ENCODE measurements around the gene PAPSS2. TPM values are rescaled to one million over a fixed set of nuclear protein-coding genes. Genes with fewer than 3 reads are reported as not detected.
"Not testable (repeated sequence)": the region's sequence is repeated elsewhere in the genome, so short reads cannot be mapped to it uniquely, and the experiment has no call there.

PAPSS2 gene
- polyA plus RNA-seq, 1 donor: 46.0 TPM

GRCh38 chr10:87723500-87723899 is 63.8 kb downstream of the PAPSS2 start:
- Histone ChIP-seq H3K9me3 (ENCODE audit: control insufficient read depth, low read depth, low read length) (no peaks in the 10 kb centered on the region), H3K4me1 (ENCODE audit: control insufficient read depth, insufficient read depth, low read length) (peaks cover 4% of the 10 kb centered on the region), H3K36me3 (ENCODE audit: control insufficient read depth, insufficient read depth, low read length) (peaks cover 19% of the 10 kb centered on the region), H3K27ac (ENCODE audit: low read length) (peak overlapping the region; percentile 42), H3K4me3 (ENCODE audit: low read length) (no peak overlapping the region), H3K27me3 (ENCODE audit: control insufficient read depth, insufficient read depth, low read length) (no peaks in the 10 kb centered on the region)
- DNase-seq: peak; percentile 16 to 62
- WGBS (ENCODE audit: insufficient coverage, low lambda C conversion rate): no CpG with 5 or more reads among the region's 6 CpGs

- H3K27me3 ChIP-seq (ENCODE audit: control insufficient read depth, insufficient read depth, low read length): no peaks in the 10 kb centered on the region
- no peaks in the 10 kb centered on the region for H3K9me3 ChIP-seq (ENCODE audit: control insufficient read depth, low read depth, low read length)
- peaks cover 4% of the 10 kb centered on the region for H3K4me1 ChIP-seq (ENCODE audit: control insufficient read depth, insufficient read depth, low read length)
- WGBS (ENCODE audit: insufficient coverage, low lambda C conversion rate): no CpG with 5 or more reads among the region's 5 CpGs
- DNase-seq: no peak
- no peak overlapping the region for H3K4me3 ChIP-seq (ENCODE audit: low read length)
- H3K36me3 ChIP-seq (ENCODE audit: control insufficient read depth, insufficient read depth, low read length): peaks cover 9% of the 10 kb centered on the region
- no peak overlapping the region for H3K27ac ChIP-seq (ENCODE audit: low read length)
Measured at GRCh38 chr10:87724789-87725188, 65.1 kb downstream of the PAPSS2 start.

- no peak overlapping the region for H3K27ac ChIP-seq (ENCODE audit: low read length)
- H3K4me3 ChIP-seq (ENCODE audit: low read length): no peak overlapping the region
- no peaks in the 10 kb centered on the region for H3K27me3 ChIP-seq (ENCODE audit: control insufficient read depth, insufficient read depth, low read length)
- H3K4me1 ChIP-seq (ENCODE audit: control insufficient read depth, insufficient read depth, low read length): no peaks in the 10 kb centered on the region
- WGBS (ENCODE audit: insufficient coverage, low lambda C conversion rate): 20% methylated on average over 1 of the region's 6 CpGs
- H3K36me3 ChIP-seq (ENCODE audit: control insufficient read depth, insufficient read depth, low read length): peaks cover 9% of the 10 kb centered on the region
- no peaks in the 10 kb centered on the region for H3K9me3 ChIP-seq (ENCODE audit: control insufficient read depth, low read depth, low read length)
- DNase-seq: peak in 1 of 2 donors; percentile 18
Measured at GRCh38 chr10:87729940-87730339, 70.3 kb downstream of the PAPSS2 start.

- Histone ChIP-seq H3K27me3 (ENCODE audit: control insufficient read depth, insufficient read depth, low read length) (no peaks in the 10 kb centered on the region), H3K9me3 (ENCODE audit: control insufficient read depth, low read depth, low read length) (no peaks in the 10 kb centered on the region), H3K27ac (ENCODE audit: low read length) (no peak overlapping the region), H3K4me3 (ENCODE audit: low read length) (no peak overlapping the region), H3K36me3 (ENCODE audit: control insufficient read depth, insufficient read depth, low read length) (peaks cover 3% of the 10 kb centered on the region), H3K4me1 (ENCODE audit: control insufficient read depth, insufficient read depth, low read length) (no peaks in the 10 kb centered on the region)
- no peak for DNase-seq
- no CpG with 5 or more reads among the region's 5 CpGs for WGBS (ENCODE audit: insufficient coverage, low lambda C conversion rate)
Measured at GRCh38 chr10:87733081-87733480, 73.4 kb downstream of the PAPSS2 start.

- Histone ChIP-seq H3K4me1 (ENCODE audit: control insufficient read depth, insufficient read depth, low read length) (no peaks in the 10 kb centered on the region), H3K36me3 (ENCODE audit: control insufficient read depth, insufficient read depth, low read length) (peaks cover 3% of the 10 kb centered on the region), H3K4me3 (ENCODE audit: low read length) (no peak overlapping the region), H3K27ac (ENCODE audit: low read length) (no peak overlapping the region), H3K9me3 (ENCODE audit: control insufficient read depth, low read depth, low read length) (no peaks in the 10 kb centered on the region), H3K27me3 (ENCODE audit: control insufficient read depth, insufficient read depth, low read length) (no peaks in the 10 kb centered on the region)
- WGBS (ENCODE audit: insufficient coverage, low lambda C conversion rate): 60% methylated on average over 2 of the region's 7 CpGs
- DNase-seq: peak in 1 of 2 donors; percentile 39
Measured at GRCh38 chr10:87734987-87735827, 75.5 kb downstream of the PAPSS2 start.

GRCh38 chr10:87738253-87738652 is 78.6 kb downstream of the PAPSS2 start:
- WGBS (ENCODE audit: insufficient coverage, low lambda C conversion rate): no CpG with 5 or more reads among the region's 1 CpG
- peak in 1 of 2 donors; percentile 31 for DNase-seq
- not testable (repeated sequence) for H3K36me3 ChIP-seq (ENCODE audit: control insufficient read depth, insufficient read depth, low read length); H3K27ac ChIP-seq (ENCODE audit: low read length); H3K4me3 ChIP-seq (ENCODE audit: low read length); H3K27me3 ChIP-seq (ENCODE audit: control insufficient read depth, insufficient read depth, low read length); H3K9me3 ChIP-seq (ENCODE audit: control insufficient read depth, low read depth, low read length); H3K4me1 ChIP-seq (ENCODE audit: control insufficient read depth, insufficient read depth, low read length)

GRCh38 chr10:87739703-87740102 is 80.0 kb downstream of the PAPSS2 start:
- Histone ChIP-seq H3K36me3 (ENCODE audit: control insufficient read depth, insufficient read depth, low read length) (peaks cover 10% of the 10 kb centered on the region), H3K4me1 (ENCODE audit: control insufficient read depth, insufficient read depth, low read length) (no peaks in the 10 kb centered on the region)
- 100% methylated on average over 1 of the region's 4 CpGs for WGBS (ENCODE audit: insufficient coverage, low lambda C conversion rate)

GRCh38 chr10:87740254-87740655 is 80.6 kb downstream of the PAPSS2 start:
- peaks cover 14% of the 10 kb centered on the region for H3K36me3 ChIP-seq (ENCODE audit: control insufficient read depth, insufficient read depth, low read length)
- DNase-seq: peak; percentile 24 to 56
- H3K27ac ChIP-seq (ENCODE audit: low read length): peak overlapping the region; percentile 15
- no peaks in the 10 kb centered on the region for H3K9me3 ChIP-seq (ENCODE audit: control insufficient read depth, low read depth, low read length)
- no peak overlapping the region for H3K4me3 ChIP-seq (ENCODE audit: low read length)
- no peaks in the 10 kb centered on the region for H3K4me1 ChIP-seq (ENCODE audit: control insufficient read depth, insufficient read depth, low read length)
- H3K27me3 ChIP-seq (ENCODE audit: control insufficient read depth, insufficient read depth, low read length): no peaks in the 10 kb centered on the region

More at GRCh38 chr10:87739703-87740102, 80.0 kb downstream of the PAPSS2 start:
- no peak overlapping the region for H3K4me3 ChIP-seq (ENCODE audit: low read length)
- no peaks in the 10 kb centered on the region for H3K27me3 ChIP-seq (ENCODE audit: control insufficient read depth, insufficient read depth, low read length)
- H3K9me3 ChIP-seq (ENCODE audit: control insufficient read depth, low read depth, low read length): no peaks in the 10 kb centered on the region
- DNase-seq: no peak
- H3K27ac ChIP-seq (ENCODE audit: low read length): peak overlapping the region; percentile 15

- H3K27ac ChIP-seq (ENCODE audit: low read length); H3K4me3 ChIP-seq (ENCODE audit: low read length); DNase-seq; H3K27me3 ChIP-seq (ENCODE audit: control insufficient read depth, insufficient read depth, low read length); H3K4me1 ChIP-seq (ENCODE audit: control insufficient read depth, insufficient read depth, low read length); H3K9me3 ChIP-seq (ENCODE audit: control insufficient read depth, low read depth, low read length): not testable (repeated sequence)
- peaks cover 16% of the 10 kb centered on the region for H3K36me3 ChIP-seq (ENCODE audit: control insufficient read depth, insufficient read depth, low read length)
- WGBS (ENCODE audit: insufficient coverage, low lambda C conversion rate): no CpG with 5 or more reads among the region's 18 CpGs
Measured at GRCh38 chr10:87742992-87743610, 83.4 kb downstream of the PAPSS2 start.

GRCh38 chr10:87744606-87745005 is 84.9 kb downstream of the PAPSS2 start:
- no peak overlapping the region for H3K27ac ChIP-seq (ENCODE audit: low read length)
- DNase-seq: no peak
- WGBS (ENCODE audit: insufficient coverage, low lambda C conversion rate): no CpG with 5 or more reads among the region's 2 CpGs

More at GRCh38 chr10:87744606-87745005, 84.9 kb downstream of the PAPSS2 start:
- Histone ChIP-seq H3K4me3 (ENCODE audit: low read length) (no peak overlapping the region), H3K9me3 (ENCODE audit: control insufficient read depth, low read depth, low read length) (no peaks in the 10 kb centered on the region), H3K4me1 (ENCODE audit: control insufficient read depth, insufficient read depth, low read length) (peaks cover 3% of the 10 kb centered on the region), H3K36me3 (ENCODE audit: control insufficient read depth, insufficient read depth, low read length) (peaks cover 16% of the 10 kb centered on the region), H3K27me3 (ENCODE audit: control insufficient read depth, insufficient read depth, low read length) (no peaks in the 10 kb centered on the region)

All from large intestine (tissue), 3 donors.